Smooth muscle cell (in vitro differentiated cells): ENCODE results near the gene IL17RA. TPM values are rescaled to one million over a fixed set of nuclear protein-coding genes. Genes with fewer than 3 reads are reported as not detected.
A peak's percentile ranks its signal among the peaks of the same experiment; 100 is the strongest.

Experiments used
- DNase-seq: peaks from one replicate; lab custom pipeline; 2025; ENCODE audit not compliant: unreplicated experiment; lab: John Stamatoyannopoulos, UW
- H2AFZ ChIP-seq: fragments of 200-600 bp; sonication (generic); 2 replicates; pipeline ENCODE4 v1.6.0; 2016; ENCODE audit warnings: antibody characterized with exemption, low read depth, mild to moderate bottlenecking
- H3F3A ChIP-seq: fragments of 200-600 bp; sonication (generic); 2 replicates; pipeline ENCODE4 v1.6.0; 2017; ENCODE audit warnings: antibody characterized with exemption, low read depth
- H3K27ac ChIP-seq: fragments of 200-600 bp; sonication (generic); 2 replicates; pipeline ENCODE4 v1.5.1; 2016; ENCODE audit warnings: low read depth, mild to moderate bottlenecking
- H3K27me3 ChIP-seq: fragments of 200-600 bp; sonication (generic); 2 replicates; pipeline ENCODE4 v1.6.1; 2016; ENCODE audit warnings: low read depth, mild to moderate bottlenecking
- H3K36me3 ChIP-seq: fragments of 200-600 bp; sonication (generic); 2 replicates; pipeline ENCODE4 v1.5.1; 2016; ENCODE audit warnings: low read depth
- H3K4me1 ChIP-seq: fragments of 200-600 bp; sonication (generic); 2 replicates; pipeline ENCODE4 v1.5.1; 2016; ENCODE audit warnings: low read depth
- H3K4me2 ChIP-seq: fragments of 200-600 bp; sonication (generic); 2 replicates; pipeline ENCODE4 v1.6.0; 2016; ENCODE audit warnings: mild to moderate bottlenecking
- H3K4me3 ChIP-seq: fragments of 200-600 bp; sonication (generic); 2 replicates; pipeline ENCODE4 v1.5.1; 2016; ENCODE audit warnings: mild to moderate bottlenecking
- H3K79me2 ChIP-seq: fragments of 200-600 bp; sonication (generic); 2 replicates; pipeline ENCODE4 v1.6.0; 2016; ENCODE audit warnings: low read depth, mild to moderate bottlenecking
- H3K9ac ChIP-seq: fragments of 200-600 bp; sonication (generic); 2 replicates; pipeline ENCODE4 v1.6.0; 2016; ENCODE audit warnings: low read depth
- H3K9me3 ChIP-seq: fragments of 200-600 bp; sonication (generic); replicated peaks from 2 replicates; pipeline ENCODE4 v1.5.1; 2016; ENCODE audit warnings: low read depth
- H4K20me1 ChIP-seq: fragments of 200-600 bp; sonication (generic); 2 replicates; pipeline ENCODE4 v1.6.0; 2016; ENCODE audit warnings: low read depth
- CTCF ChIP-seq: fragments of 200-600 bp; sonication (generic); IDR thresholded peaks from 2 replicates; pipeline ENCODE4 v1.5.1; 2017; ENCODE audit warnings: borderline replicate concordance, mild to moderate bottlenecking, antibody characterized with exemption; ENCODE audit not compliant: insufficient read depth, poor library complexity, severe bottlenecking
- WGBS: methylation state at CpG from one replicate; pipeline ENCODE4 v1.1.7; 2016; ENCODE audit warnings: low lambda C conversion rate; 5-methylcytosine and 5-hydroxymethylcytosine counted together
- polyA plus RNA-seq: library from polyadenylated mRNA; unstranded; fragments of >200 nt; fragmentation: Nextera tagmentation; extraction: Ambion mirVana; gene quantifications from 2 replicates; pipeline ENCODE4 v1.2.1, GENCODE V29; 2016
- total RNA-seq: library from RNA; depleted of rRNA; stranded (reverse); fragments of >200 nt; gene quantifications from 2 replicates; pipeline ENCODE4 v1.2.3, GENCODE V29; 2014

Gene IL17RA
- total and polyA plus RNA-seq, 2 experiments from 2014 or later = 6.4 to 7.5 TPM

GRCh38 chr22:17083811-17084441 lies 874 bp upstream of the IL17RA start:
- peak overlapping the region; percentile 96 for H3K4me3 ChIP-seq
- no peak for TF ChIP-seq CTCF

GRCh38 chr22:17085277-17086181 lies 729 bp downstream of the IL17RA start:
- Histone ChIP-seq H3K27ac (no peak overlapping the region), H2AFZ (peak overlapping the region; percentile 98), H3K9me3 (no peaks in the 10 kb centered on the region), H3K27me3 (no peaks in the 10 kb centered on the region), H3K36me3 (no peaks in the 10 kb centered on the region), H3K9ac (peak overlapping the region; percentile 71), H3K4me2 (peak overlapping the region; percentile 97), H4K20me1 (peaks cover 45% of the 10 kb centered on the region), H3K4me3 (peak overlapping the region; percentile 96), H3F3A (no peaks in the 10 kb centered on the region), H3K79me2 (no peaks in the 10 kb centered on the region), H3K4me1 (no peaks in the 10 kb centered on the region)
- DNase-seq = no peak
- WGBS = 3% methylated on average over 68 of the region's 92 CpGs
- TF ChIP-seq CTCF = no peak

More at GRCh38 chr22:17083811-17084441, 874 bp upstream of the IL17RA start:
- peaks cover 29% of the 10 kb centered on the region for H4K20me1 ChIP-seq
- no peaks in the 10 kb centered on the region for H3K36me3 ChIP-seq
- H3K79me2 ChIP-seq = no peaks in the 10 kb centered on the region
- no peaks in the 10 kb centered on the region for H3K9me3 ChIP-seq
- no peak overlapping the region for H3K9ac ChIP-seq
- no peak for DNase-seq
- H3F3A ChIP-seq = no peaks in the 10 kb centered on the region
- H3K4me2 ChIP-seq = peak overlapping the region; percentile 97
- no peak overlapping the region for H3K27ac ChIP-seq
- H3K4me1 ChIP-seq = no peaks in the 10 kb centered on the region
- 93% methylated on average over 33 of the region's 33 CpGs for WGBS
- no peaks in the 10 kb centered on the region for H3K27me3 ChIP-seq
- H2AFZ ChIP-seq = peak overlapping the region; percentile 98

GRCh38 chr22:17086296-17086695 lies 1.5 kb downstream of the IL17RA start:
- no peak for DNase-seq
- H3K27ac ChIP-seq = no peak overlapping the region
- peak overlapping the region; percentile 97 for H3K4me2 ChIP-seq
- H3K9ac ChIP-seq = no peak overlapping the region
- H2AFZ ChIP-seq = no peak overlapping the region
- peak overlapping the region; percentile 96 for H3K4me3 ChIP-seq
- H3K79me2 ChIP-seq = peaks cover 4% of the 10 kb centered on the region
- H3K27me3 ChIP-seq = no peaks in the 10 kb centered on the region
- H3K4me1 ChIP-seq = no peaks in the 10 kb centered on the region
- H4K20me1 ChIP-seq = peaks cover 53% of the 10 kb centered on the region
- H3K9me3 ChIP-seq = no peaks in the 10 kb centered on the region
- no peaks in the 10 kb centered on the region for H3K36me3 ChIP-seq
- H3F3A ChIP-seq = no peaks in the 10 kb centered on the region
- no peak for TF ChIP-seq CTCF
- 82% methylated on average over 7 of the region's 7 CpGs for WGBS
